Cardiac fibroblast (primary cell): Measurements from ENCODE around the gene LCN15.
A peak's percentile ranks its signal among the peaks of the same experiment; 100 is the strongest.
"Not testable (repeated sequence)": the region's sequence is repeated elsewhere in the genome, so short reads cannot be mapped to it uniquely, and the experiment has no call there.

Source experiments
- DNase-seq, 2 donors: peaks; one replicate each; pipeline versions ENCODE4 v3.0.0 to v3.0.0-alpha.2; 2010; ENCODE audit warnings: low read depth in 2 of 2
- H3K4me3 ChIP-seq, 2 donors: replicated peaks in 1 of 2; 1 replicate in 1 of 2; 2 replicates in 1 of 2; pipeline ENCODE4 v1.5.1; 2011; ENCODE audit warnings: low read depth in 2 of 2, low read length in 2 of 2, mild to moderate bottlenecking in 2 of 2, moderate library complexity in 1 of 2
- CTCF ChIP-seq: IDR thresholded peaks from one replicate; pipeline ENCODE4 v1.5.1; 2011; ENCODE audit warnings: low read depth, mild to moderate bottlenecking, low read length, inconsistent platforms

LCN15 gene

GRCh38 chr9:136793086-136793946, 29.0 kb upstream of the LCN15 start:
- peak in 1 of 2 donors; percentile 39 for DNase-seq
- no peak overlapping the region for H3K4me3 ChIP-seq
- no peak for TF ChIP-seq CTCF

- DNase-seq, result peak in 1 of 2 donors; percentile 14
- H3K4me3 ChIP-seq, result peak overlapping the region; percentile 92 to 99
- no peak for TF ChIP-seq CTCF
Observed at GRCh38 chr9:136792321-136793085, 28.2 kb upstream of the LCN15 start.

- TF ChIP-seq CTCF, result peak; percentile 86
- H3K4me3 ChIP-seq, result peak overlapping the region; percentile 92 to 99
- peak; percentile 34 to 45 for DNase-seq
Observed at GRCh38 chr9:136791516-136792276, 27.4 kb upstream of the LCN15 start.

- TF ChIP-seq CTCF, result no peak
- peak; percentile 100 for DNase-seq
- H3K4me3 ChIP-seq, result peak within 1 kb of the TSS; percentile 92 to 99
Observed at GRCh38 chr9:136790640-136791515, 26.6 kb upstream of the LCN15 start, which contains the start of gene TMEM141. TSS of gene TMEM141 (plus strand) at chr9:136791344. CDS start at chr9:136791371, 27 bp downstream.

- DNase-seq, result no peak
- no peak for TF ChIP-seq CTCF
- H3K4me3 ChIP-seq, result no peak overlapping the region
Observed at GRCh38 chr9:136789523-136789937, 25.2 kb upstream of the LCN15 start.

GRCh38 chr9:136788644-136789522, 24.6 kb upstream of the LCN15 start:
- peak in 1 of 2 donors; percentile 18 for DNase-seq

More at GRCh38 chr9:136788644-136789522, 24.6 kb upstream of the LCN15 start:
- not testable (repeated sequence) for H3K4me3 ChIP-seq
